LNCaP clone FGC (cell line): ENCODE data around the gene SLCO3A1.

Source experiments
- DNase-seq: peaks from one replicate; pipeline ENCODE4 v3.0.0-alpha.2; 2011; ENCODE audit warnings: low read depth
- H3K4me3 ChIP-seq: 2 replicates; pipeline ENCODE4 v1.5.1; 2011; ENCODE audit warnings: mild to moderate bottlenecking, low read depth, low read length, control low read depth
- TF ChIP-seq, protein P1 (sequence below): IDR thresholded peaks from 2 replicates; pipeline ENCODE4 v1.5.1; 2012; ENCODE audit warnings: mild to moderate bottlenecking; ENCODE audit not compliant: control insufficient read depth, insufficient read depth; ENCODE audit errors: extremely low read depth

The SLCO3A1 gene

DNA sequence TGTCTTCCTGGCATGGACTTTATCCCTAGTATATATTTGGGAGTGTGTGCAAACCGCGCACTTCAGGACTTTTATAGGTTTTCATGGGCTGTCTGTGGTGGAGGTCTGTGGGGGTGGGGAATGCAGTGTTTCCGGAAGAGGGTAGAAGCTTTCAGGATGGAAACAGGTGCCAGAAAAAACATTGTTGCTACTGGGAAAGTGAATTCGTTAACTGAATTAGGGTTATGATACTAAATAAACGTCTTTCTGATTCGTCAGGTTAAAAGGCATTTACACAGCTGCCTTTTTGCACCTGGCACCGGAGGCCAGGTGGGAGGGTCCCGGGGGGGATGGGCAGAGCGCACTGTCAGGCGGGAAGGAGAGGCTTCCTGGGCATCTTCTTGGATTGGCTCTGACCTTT is 62.1 kb downstream of the SLCO3A1 start:
- TF ChIP-seq, protein P1, sequence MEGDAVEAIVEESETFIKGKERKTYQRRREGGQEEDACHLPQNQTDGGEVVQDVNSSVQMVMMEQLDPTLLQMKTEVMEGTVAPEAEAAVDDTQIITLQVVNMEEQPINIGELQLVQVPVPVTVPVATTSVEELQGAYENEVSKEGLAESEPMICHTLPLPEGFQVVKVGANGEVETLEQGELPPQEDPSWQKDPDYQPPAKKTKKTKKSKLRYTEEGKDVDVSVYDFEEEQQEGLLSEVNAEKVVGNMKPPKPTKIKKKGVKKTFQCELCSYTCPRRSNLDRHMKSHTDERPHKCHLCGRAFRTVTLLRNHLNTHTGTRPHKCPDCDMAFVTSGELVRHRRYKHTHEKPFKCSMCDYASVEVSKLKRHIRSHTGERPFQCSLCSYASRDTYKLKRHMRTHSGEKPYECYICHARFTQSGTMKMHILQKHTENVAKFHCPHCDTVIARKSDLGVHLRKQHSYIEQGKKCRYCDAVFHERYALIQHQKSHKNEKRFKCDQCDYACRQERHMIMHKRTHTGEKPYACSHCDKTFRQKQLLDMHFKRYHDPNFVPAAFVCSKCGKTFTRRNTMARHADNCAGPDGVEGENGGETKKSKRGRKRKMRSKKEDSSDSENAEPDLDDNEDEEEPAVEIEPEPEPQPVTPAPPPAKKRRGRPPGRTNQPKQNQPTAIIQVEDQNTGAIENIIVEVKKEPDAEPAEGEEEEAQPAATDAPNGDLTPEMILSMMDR: no peak
- no peak overlapping the region for H3K4me3 ChIP-seq
- DNase-seq: no peak

- H3K4me3 ChIP-seq: no peak overlapping the region
- DNase-seq: no peak
- TF ChIP-seq, protein P1: no peak
Measured at GRCh38 chr15:91916051-91916450, 62.5 kb downstream of the SLCO3A1 start.

DNA sequence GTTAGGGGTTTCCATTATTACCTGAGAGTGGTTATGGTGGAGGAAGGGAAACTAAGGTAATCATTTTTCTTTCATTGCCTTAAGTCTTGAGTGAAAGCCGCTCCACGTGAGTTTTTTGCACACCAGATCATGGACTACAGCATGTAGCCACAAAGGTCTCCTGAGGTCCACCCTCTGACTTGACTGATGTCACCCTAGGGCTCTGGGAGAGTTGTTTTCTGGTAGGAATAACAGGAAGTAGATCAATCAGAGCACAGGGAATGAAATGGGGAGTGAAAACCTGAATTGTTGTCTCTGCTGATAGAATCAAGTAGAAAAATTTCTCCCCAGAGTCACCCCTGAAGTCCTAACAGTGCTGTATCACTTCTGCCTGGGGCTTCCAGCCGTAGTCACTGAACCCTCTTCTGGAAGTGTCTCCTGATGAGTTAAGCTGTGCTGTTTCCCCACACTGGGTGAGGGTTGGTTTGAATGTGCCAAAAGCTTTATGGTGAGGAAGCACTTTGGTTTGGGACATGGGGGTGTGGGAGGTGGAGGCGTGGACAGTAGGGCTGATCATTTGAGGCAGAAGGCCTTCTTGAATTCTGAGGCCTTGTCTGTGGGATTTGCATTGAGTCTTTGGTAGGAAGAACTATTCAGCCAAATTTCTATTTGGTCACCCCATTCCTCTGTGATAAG is 64.3 kb downstream of the SLCO3A1 start:
- no peak overlapping the region for H3K4me3 ChIP-seq
- TF ChIP-seq, protein P1: no peak
- no peak for DNase-seq

- no peak overlapping the region for H3K4me3 ChIP-seq
- DNase-seq: no peak
- TF ChIP-seq, protein P1: no peak
Measured at GRCh38 chr15:91919014-91919534, 65.6 kb downstream of the SLCO3A1 start.

DNA sequence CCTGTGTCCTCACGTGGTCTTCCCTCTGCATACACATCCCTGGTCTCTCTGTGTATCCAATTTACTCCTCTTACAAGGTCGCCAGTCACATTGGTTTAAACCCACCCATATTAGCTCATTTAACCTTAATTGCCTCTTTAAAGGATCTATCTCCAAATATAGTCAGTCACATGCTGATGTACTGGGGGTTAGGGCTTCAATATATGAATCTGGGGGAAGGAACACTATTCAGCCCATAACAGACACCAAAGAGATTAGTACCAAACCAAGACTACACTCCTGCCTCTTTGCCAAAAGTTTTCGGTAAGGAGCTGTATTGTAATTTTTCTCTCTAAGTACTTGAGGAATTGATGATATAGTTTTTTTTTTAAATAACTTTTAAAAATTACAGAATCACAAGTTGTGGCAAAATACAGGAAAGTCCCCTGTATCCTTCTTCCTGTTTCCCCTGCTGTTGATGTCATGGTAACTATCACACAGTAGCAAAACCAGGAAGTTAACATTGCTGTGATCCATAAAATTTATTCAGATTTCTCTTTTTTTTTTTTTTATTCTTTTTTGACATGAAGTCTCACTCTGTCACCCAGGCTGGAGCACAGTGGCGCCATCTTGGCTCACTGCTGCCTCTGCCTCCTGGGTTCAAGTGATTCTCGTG is 67.8 kb downstream of the SLCO3A1 start:
- DNase-seq: no peak
- H3K4me3 ChIP-seq: no peak overlapping the region
- TF ChIP-seq, protein P1: no peak

DNA sequence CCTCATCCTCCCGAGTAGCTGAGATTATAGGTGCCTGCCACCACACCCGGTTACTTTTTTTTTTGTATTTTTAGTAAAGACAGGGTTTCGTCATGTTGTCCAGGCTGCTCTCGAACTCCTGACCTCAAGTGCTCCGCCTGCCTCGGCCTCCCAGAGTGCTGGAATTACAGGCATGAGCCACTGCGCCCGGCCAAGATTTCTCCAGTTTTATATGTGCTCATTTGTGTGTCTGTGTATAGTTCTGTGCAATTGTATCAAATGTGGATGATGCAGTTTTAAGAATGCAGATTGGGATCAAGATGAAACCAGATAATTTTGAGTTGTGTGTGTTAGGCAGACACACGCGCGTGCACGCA is 68.3 kb downstream of the SLCO3A1 start:
- TF ChIP-seq, protein P1: no peak
- H3K4me3 ChIP-seq: no peak overlapping the region
- DNase-seq: no peak
